WERI-Rb-1 (cell line): Measurements from ENCODE around the gene LIPG.
A peak's percentile ranks its signal among the peaks of the same experiment; 100 is the strongest.
"Not testable (repeated sequence)": the region's sequence is repeated elsewhere in the genome, so short reads cannot be mapped to it uniquely, and the experiment has no call there.

Source experiments
- DNase-seq: peaks from one replicate; pipeline ENCODE4 v3.0.0-alpha.2; 2020
- H3K27ac ChIP-seq: fragments of 250-450 bp; sonication (Bioruptor Pico); 2 replicates; pipeline ENCODE4 v1.5.1; 2020; ENCODE audit warnings: mild to moderate bottlenecking, moderate library complexity
- H3K27me3 ChIP-seq: fragments of 250-450 bp; sonication (Bioruptor Pico); 2 replicates; pipeline ENCODE4 v1.5.1; 2021; ENCODE audit warnings: mild to moderate bottlenecking, low read depth, moderate library complexity; ENCODE audit not compliant: insufficient read depth, severe bottlenecking
- H3K36me3 ChIP-seq: fragments of 250-450 bp; sonication (Bioruptor Pico); 2 replicates; pipeline ENCODE4 v1.5.1; 2020; ENCODE audit warnings: mild to moderate bottlenecking, moderate library complexity
- H3K4me3 ChIP-seq: 2 replicates; pipeline ENCODE4 v1.5.1; 2011; ENCODE audit warnings: low read depth, mild to moderate bottlenecking, control low read depth, low read length
- H3K9me3 ChIP-seq: fragments of 250-450 bp; sonication (Bioruptor Pico); 2 replicates; pipeline ENCODE4 v1.5.1; 2021; ENCODE audit warnings: mild to moderate bottlenecking, moderate library complexity; ENCODE audit not compliant: severe bottlenecking
- TF ChIP-seq, protein P1 (sequence below): IDR thresholded peaks from 2 replicates; pipeline ENCODE4 v1.5.1; 2011; ENCODE audit warnings: low read depth, mild to moderate bottlenecking, control low read depth, inconsistent platforms, low read length

Gene LIPG

DNA sequence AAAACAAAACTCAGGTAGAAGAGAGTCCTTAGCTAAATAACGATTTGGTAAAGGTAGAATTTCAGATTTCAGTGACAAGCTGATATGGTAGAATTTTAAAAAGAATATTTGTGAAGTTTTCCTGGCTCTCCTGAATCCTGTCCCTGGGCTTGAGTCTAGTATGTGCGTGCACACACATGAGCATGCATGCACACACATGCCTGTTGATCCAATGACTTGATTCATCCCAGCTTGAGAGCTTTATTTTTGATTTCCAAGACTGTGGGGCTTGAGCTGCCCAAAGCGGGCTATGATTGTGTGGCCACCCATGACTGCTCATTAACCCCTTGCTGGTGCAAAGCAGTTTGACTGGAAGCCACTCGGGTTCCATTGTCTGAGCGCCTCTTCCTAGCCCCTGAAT, 9.0 kb downstream of the LIPG start:
- Histone ChIP-seq H3K27ac (no peak overlapping the region), H3K9me3 (no peaks in the 10 kb centered on the region), H3K4me3 (no peak overlapping the region), H3K36me3 (no peaks in the 10 kb centered on the region), H3K27me3 (no peaks in the 10 kb centered on the region)
- TF ChIP-seq, protein P1, sequence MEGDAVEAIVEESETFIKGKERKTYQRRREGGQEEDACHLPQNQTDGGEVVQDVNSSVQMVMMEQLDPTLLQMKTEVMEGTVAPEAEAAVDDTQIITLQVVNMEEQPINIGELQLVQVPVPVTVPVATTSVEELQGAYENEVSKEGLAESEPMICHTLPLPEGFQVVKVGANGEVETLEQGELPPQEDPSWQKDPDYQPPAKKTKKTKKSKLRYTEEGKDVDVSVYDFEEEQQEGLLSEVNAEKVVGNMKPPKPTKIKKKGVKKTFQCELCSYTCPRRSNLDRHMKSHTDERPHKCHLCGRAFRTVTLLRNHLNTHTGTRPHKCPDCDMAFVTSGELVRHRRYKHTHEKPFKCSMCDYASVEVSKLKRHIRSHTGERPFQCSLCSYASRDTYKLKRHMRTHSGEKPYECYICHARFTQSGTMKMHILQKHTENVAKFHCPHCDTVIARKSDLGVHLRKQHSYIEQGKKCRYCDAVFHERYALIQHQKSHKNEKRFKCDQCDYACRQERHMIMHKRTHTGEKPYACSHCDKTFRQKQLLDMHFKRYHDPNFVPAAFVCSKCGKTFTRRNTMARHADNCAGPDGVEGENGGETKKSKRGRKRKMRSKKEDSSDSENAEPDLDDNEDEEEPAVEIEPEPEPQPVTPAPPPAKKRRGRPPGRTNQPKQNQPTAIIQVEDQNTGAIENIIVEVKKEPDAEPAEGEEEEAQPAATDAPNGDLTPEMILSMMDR: no peak
- no peak for DNase-seq

DNA sequence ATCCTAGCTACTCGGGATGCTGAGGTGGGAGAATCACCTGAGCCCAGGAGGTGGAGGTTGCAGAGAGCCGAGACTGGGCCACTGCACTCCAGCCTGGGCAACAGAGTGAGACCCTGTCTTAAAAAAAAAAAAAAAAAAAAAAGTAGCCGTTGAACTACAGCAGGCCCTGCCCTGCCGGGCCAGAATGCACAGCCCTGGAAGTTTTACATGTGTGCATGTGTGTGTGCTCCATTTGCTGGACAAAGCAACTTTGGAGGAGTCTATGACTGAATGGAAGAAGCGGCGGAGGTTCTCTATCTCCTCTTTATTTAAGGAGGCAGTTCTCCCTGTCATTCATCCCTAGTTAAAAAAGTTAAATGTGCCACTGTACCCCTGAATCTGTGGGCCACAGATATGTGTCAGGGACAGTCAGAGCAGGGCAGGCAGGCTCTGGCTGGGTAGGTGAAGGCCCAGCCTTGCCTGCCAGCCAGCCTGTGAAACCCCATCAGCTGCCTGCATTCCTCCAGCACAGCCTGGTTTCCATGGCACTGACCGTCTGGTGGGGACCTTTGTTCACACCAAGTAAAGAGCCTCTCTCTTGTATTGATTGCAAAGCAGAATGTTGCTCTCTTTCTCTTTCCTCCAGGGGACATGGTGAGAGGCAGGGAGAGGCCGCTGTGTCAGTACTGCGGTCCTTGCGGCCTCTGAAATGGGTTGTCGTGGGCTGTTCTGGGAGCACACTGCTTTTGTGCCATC, 10.9 kb downstream of the LIPG start:
- Histone ChIP-seq H3K9me3 (peaks cover 3% of the 10 kb centered on the region), H3K27me3 (no peaks in the 10 kb centered on the region), H3K27ac (no peak overlapping the region), H3K4me3 (no peak overlapping the region), H3K36me3 (no peaks in the 10 kb centered on the region; the same call in 1 of the 2 replicates)
- no peak for DNase-seq
- TF ChIP-seq, protein P1: no peak

DNA sequence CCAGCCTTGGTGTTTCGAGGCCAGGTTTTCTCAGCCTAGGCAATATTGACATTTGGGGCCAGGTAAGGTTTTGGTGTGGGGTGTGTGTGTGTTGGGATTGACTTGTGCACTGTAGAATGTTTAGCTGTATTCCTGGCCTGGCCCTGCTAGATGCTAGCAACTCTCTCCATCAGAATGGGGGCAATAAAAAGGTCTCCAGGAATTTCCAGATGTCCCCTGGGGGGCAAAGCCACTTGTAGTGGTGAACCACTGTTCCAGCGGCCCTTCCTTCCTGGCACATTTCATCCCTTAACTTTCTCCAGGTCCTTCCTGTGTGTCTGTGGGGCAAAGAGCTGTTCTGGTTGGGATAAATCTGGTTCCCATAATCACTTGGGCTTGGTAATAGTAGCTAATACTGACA, 12.0 kb downstream of the LIPG start:
- Histone ChIP-seq H3K27me3 (no peaks in the 10 kb centered on the region), H3K9me3 (peaks cover 3% of the 10 kb centered on the region), H3K4me3 (no peak overlapping the region), H3K36me3 (no peaks in the 10 kb centered on the region; the same call in 1 of the 2 replicates), H3K27ac (no peak overlapping the region)
- DNase-seq: no peak
- TF ChIP-seq, protein P1: no peak

DNA sequence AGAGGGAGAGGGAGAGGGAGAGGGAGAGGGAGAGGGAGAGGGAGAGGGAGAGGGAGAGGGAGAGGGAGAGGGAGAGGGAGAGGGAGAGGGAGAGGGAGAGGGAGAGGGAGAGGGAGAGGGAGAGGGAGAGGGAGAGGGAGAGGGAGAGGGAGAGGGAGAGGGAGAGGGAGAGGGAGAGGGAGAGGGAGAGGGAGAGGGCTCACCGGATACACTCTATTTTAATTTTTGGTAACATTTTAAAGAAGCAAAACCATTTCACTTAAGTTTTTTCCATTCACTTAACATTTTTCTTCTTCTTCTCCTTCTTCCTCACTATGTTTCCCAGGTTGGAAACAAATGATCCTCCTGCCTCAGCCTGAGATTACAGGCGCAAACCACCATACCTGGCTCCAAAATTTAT, 17.2 kb downstream of the LIPG start:
- H3K27ac ChIP-seq, H3K27me3 ChIP-seq, H3K9me3 ChIP-seq, DNase-seq, H3K36me3 ChIP-seq, H3K4me3 ChIP-seq: not testable (repeated sequence)

DNA sequence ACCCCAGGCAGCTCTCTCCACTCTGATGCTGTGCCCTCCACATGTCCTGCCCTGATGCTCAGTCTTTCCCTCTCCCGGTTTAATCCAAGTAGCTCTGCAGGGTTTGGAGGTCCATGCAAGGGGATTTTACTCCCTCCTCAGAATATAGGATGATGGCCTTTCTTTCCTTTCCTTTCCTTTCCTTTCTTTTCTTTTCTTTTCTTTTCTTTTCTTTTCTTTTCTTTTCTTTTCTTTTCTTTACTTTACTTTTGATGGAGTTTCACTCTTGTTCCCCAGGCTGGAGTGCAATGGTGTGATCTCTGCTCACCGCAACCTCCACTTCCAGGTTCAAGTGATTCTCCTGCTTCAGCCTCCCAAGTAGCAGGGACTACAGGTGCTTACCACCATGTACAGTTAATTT, 17.7 kb downstream of the LIPG start:
- not testable (repeated sequence) for H3K27ac ChIP-seq, H3K27me3 ChIP-seq, H3K36me3 ChIP-seq, H3K4me3 ChIP-seq, DNase-seq, H3K9me3 ChIP-seq

DNA sequence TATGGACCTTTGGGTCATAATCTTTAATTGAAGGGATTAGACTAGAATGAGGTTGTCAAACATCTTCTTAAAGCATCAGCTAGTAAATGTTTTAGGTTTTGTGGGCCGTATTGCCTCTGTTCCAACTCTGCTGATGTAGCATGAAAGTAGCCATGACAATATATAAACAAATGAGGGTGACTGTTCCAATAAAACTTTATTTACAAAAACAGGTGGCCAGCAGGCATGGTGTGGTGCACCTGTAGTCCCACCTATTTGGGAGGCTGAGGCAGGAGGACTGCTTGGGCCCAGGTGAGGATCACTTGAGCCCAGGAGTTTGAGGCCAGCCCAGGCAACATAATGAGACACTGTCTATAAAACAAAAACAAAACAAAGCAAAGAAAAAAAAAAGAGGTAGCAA, 18.4 kb downstream of the LIPG start:
- TF ChIP-seq, protein P1: no peak

DNA sequence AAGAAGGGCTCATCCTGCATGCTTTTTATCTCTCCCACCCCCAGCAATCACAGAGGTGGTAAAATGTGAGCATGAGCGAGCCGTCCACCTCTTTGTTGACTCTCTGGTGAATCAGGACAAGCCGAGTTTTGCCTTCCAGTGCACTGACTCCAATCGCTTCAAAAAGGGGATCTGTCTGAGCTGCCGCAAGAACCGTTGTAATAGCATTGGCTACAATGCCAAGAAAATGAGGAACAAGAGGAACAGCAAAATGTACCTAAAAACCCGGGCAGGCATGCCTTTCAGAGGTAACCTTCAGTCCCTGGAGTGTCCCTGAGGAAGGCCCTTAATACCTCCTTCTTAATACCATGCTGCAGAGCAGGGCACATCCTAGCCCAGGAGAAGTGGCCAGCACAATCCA, 19.5 kb downstream of the LIPG start:
- no peak overlapping the region for H3K27ac ChIP-seq
- TF ChIP-seq, protein P1: no peak
- H3K4me3 ChIP-seq: no peak overlapping the region
- no peaks in the 10 kb centered on the region; the same call in 1 of the 2 replicates for H3K36me3 ChIP-seq
- peak; percentile 35 for DNase-seq
- no peaks in the 10 kb centered on the region for H3K27me3 ChIP-seq
- H3K9me3 ChIP-seq: peaks cover 3% of the 10 kb centered on the region

More for the DNA sequence above, 18.4 kb downstream of the LIPG start:
- Histone ChIP-seq H3K27ac (no peak overlapping the region), H3K9me3 (peaks cover 3% of the 10 kb centered on the region), H3K27me3 (no peaks in the 10 kb centered on the region), H3K4me3 (no peak overlapping the region), H3K36me3 (no peaks in the 10 kb centered on the region; the same call in 1 of the 2 replicates)
- DNase-seq: no peak
